IMR-90 (cell line): ENCODE results near the gene PLEKHG1. TPM values are rescaled to one million over a fixed set of nuclear protein-coding genes. Genes with fewer than 3 reads are reported as not detected.

Source experiments
- ATAC-seq: fragments of 200-7000 bp; cut with Tn5 transposase; 2 replicates; pipeline ENCODE4 v1.9.1; 2020; ENCODE audit warnings: low read depth, mild to moderate bottlenecking, moderate library complexity
- BruUV-seq: library from RNA; stranded (reverse); fragments of 400-500 nt; replicated peaks from 2 replicates; lab custom pipeline; 2021; lab: Mats Ljungman, UMichigan
- CTCF ChIA-PET: fragments of 300-600 bp; formaldehyde crosslinking; extraction: SDS; loops from one replicate; lab custom pipeline; 2021; ENCODE audit warnings: antibody characterized with exemption; lab: Yijun Ruan, JAX
- POLR2A ChIA-PET: fragments of 300-600 bp; sonication (Branson Sonifier 250); formaldehyde crosslinking; loops from one replicate; lab custom pipeline; 2022; ENCODE audit warnings: antibody characterized with exemption; ENCODE audit not compliant: unreplicated experiment; lab: Charles Lee
- DNase-seq: peaks from one replicate; pipeline ENCODE4 v3.0.0; 2013
- H2AFZ ChIP-seq: replicated peaks from 2 replicates; pipeline ENCODE3; 2013; ENCODE audit warnings: low read length, mild to moderate bottlenecking; ENCODE audit not compliant: poor library complexity
- H2AK5ac ChIP-seq: 2 replicates; pipeline ENCODE4 v1.6.1; 2013; ENCODE audit warnings: low read depth, low read length, inconsistent platforms
- H2AK9ac ChIP-seq: replicated peaks from 2 replicates; pipeline ENCODE3; 2013; ENCODE audit warnings: mild to moderate bottlenecking, low read depth, low read length, moderate library complexity; ENCODE audit not compliant: poor library complexity
- H2BK120ac ChIP-seq: 2 replicates; pipeline ENCODE4 v1.6.1; 2013; ENCODE audit warnings: low read depth, low read length, inconsistent platforms
- H2BK15ac ChIP-seq: 3 replicates; pipeline ENCODE4 v1.6.1; 2013; ENCODE audit warnings: low read depth, low read length, inconsistent platforms
- H2BK20ac ChIP-seq: 2 replicates; pipeline ENCODE4 v1.6.1; 2013; ENCODE audit warnings: low read depth, mild to moderate bottlenecking, inconsistent platforms, low read length, moderate library complexity
- H2BK5ac ChIP-seq: 2 replicates; pipeline ENCODE4 v1.6.1; 2013; ENCODE audit warnings: mild to moderate bottlenecking, low read depth, low read length, inconsistent platforms; ENCODE audit not compliant: poor library complexity, severe bottlenecking
- H3K14ac ChIP-seq: replicated peaks from 2 replicates; pipeline ENCODE4 v1.6.1; 2013; ENCODE audit warnings: low read depth, low read length, inconsistent platforms
- H3K18ac ChIP-seq: 2 replicates; pipeline ENCODE4 v1.6.1; 2013; ENCODE audit warnings: low read depth, low read length, control low read depth
- H3K23ac ChIP-seq: 2 replicates; pipeline ENCODE4 v1.6.1; 2013; ENCODE audit warnings: low read depth, low read length, inconsistent platforms
- H3K27ac ChIP-seq: 2 replicates; pipeline ENCODE4 v1.5.1; 2013; ENCODE audit warnings: mild to moderate bottlenecking, control low read depth, low read length; ENCODE audit not compliant: insufficient read depth
- H3K27me3 ChIP-seq: 2 replicates; pipeline ENCODE4 v1.6.1; 2013; ENCODE audit warnings: low read length; ENCODE audit not compliant: control insufficient read depth, insufficient read depth
- H3K36me3 ChIP-seq: 2 replicates; pipeline ENCODE4 v1.6.1; 2013; ENCODE audit warnings: low read length, mixed read lengths; ENCODE audit not compliant: control insufficient read depth, insufficient read depth
- H3K4ac ChIP-seq: 2 replicates; pipeline ENCODE4 v1.6.1; 2013; ENCODE audit warnings: low read depth, low read length, inconsistent platforms
- H3K4me1 ChIP-seq: 2 replicates; pipeline ENCODE4 v1.6.1; 2013; ENCODE audit warnings: low read length, mixed read lengths; ENCODE audit not compliant: control insufficient read depth, insufficient read depth
- H3K4me2 ChIP-seq: 2 replicates; pipeline ENCODE4 v1.6.1; 2013; ENCODE audit warnings: low read depth, mild to moderate bottlenecking, control low read depth, low read length, moderate library complexity
- H3K4me3 ChIP-seq: 2 replicates; pipeline ENCODE4 v1.5.1; 2013; ENCODE audit warnings: low read depth, mild to moderate bottlenecking, control low read depth, low read length, moderate library complexity; ENCODE audit not compliant: insufficient read depth
- H3K56ac ChIP-seq: 2 replicates; pipeline ENCODE4 v1.6.1; 2013; ENCODE audit warnings: low read length, inconsistent platforms; ENCODE audit not compliant: insufficient read depth; ENCODE audit errors: extremely low read depth
- H3K79me1 ChIP-seq, 2 experiments: 2 replicates each; pipeline ENCODE4 v1.6.1; 2013; ENCODE audit warnings: low read length in 2 of 2, inconsistent platforms in 1 of 2, low read depth in 1 of 2
- H3K9ac ChIP-seq: 2 replicates; pipeline ENCODE4 v1.6.1; 2013; ENCODE audit warnings: low read depth, low read length, control low read depth
- H3K9me1 ChIP-seq: 2 replicates; pipeline ENCODE4 v1.6.1; 2013; ENCODE audit warnings: low read length, inconsistent platforms; ENCODE audit not compliant: insufficient read depth
- H3K9me3 ChIP-seq: 2 replicates; pipeline ENCODE4 v1.6.1; 2013; ENCODE audit warnings: low read length; ENCODE audit not compliant: control insufficient read depth, insufficient read depth
- H4K20me1 ChIP-seq: 2 replicates; pipeline ENCODE4 v1.6.1; 2013; ENCODE audit warnings: low read length, inconsistent platforms; ENCODE audit not compliant: insufficient read depth
- H4K5ac ChIP-seq: 2 replicates; pipeline ENCODE4 v1.6.1; 2013; ENCODE audit warnings: mild to moderate bottlenecking, low read depth, low read length, control low read depth
- H4K8ac ChIP-seq, 2 experiments: 2 replicates each; pipeline ENCODE4 v1.6.1; 2013; ENCODE audit warnings: low read depth in 2 of 2, low read length in 2 of 2, control low read depth in 1 of 2, inconsistent platforms in 1 of 2
- H4K91ac ChIP-seq: 2 replicates; pipeline ENCODE4 v1.6.1; 2013; ENCODE audit warnings: low read depth, low read length, inconsistent platforms; ENCODE audit not compliant: insufficient read depth
- CEBPB ChIP-seq: IDR thresholded peaks from 2 replicates; pipeline ENCODE4 v1.6.1; 2012; ENCODE audit warnings: low read depth, low read length, improper control_type of control experiment
- FOS ChIP-seq: fragments of 150-350 bp; IDR thresholded peaks from 2 replicates; pipeline ENCODE4 v1.6.1; 2016; ENCODE audit warnings: low read depth, low read length
- MAFK ChIP-seq: IDR thresholded peaks from 2 replicates; pipeline ENCODE4 v1.6.1; 2012; ENCODE audit warnings: low read depth, low read length, improper control_type of control experiment
- MAZ ChIP-seq: IDR thresholded peaks from 2 replicates; pipeline ENCODE4 v1.6.1; 2012; ENCODE audit warnings: low read depth, mild to moderate bottlenecking, low read length, improper control_type of control experiment, moderate library complexity, borderline replicate concordance
- MXI1 ChIP-seq: IDR thresholded peaks from 2 replicates; pipeline ENCODE4 v1.6.1; 2012; ENCODE audit warnings: low read depth, mild to moderate bottlenecking, low read length, moderate library complexity, borderline replicate concordance
- NFE2L2 ChIP-seq: fragments of 150-350 bp; IDR thresholded peaks from 2 replicates; pipeline ENCODE4 v1.6.1; 2016; ENCODE audit warnings: low read depth, mild to moderate bottlenecking, low read length
- POLR2A ChIP-seq: IDR thresholded peaks from 2 replicates; pipeline ENCODE4 v1.6.1; 2012; ENCODE audit warnings: mild to moderate bottlenecking, low read depth, low read length
- RAD21 ChIP-seq: IDR thresholded peaks from 2 replicates; pipeline ENCODE4 v1.6.1; 2012; ENCODE audit warnings: low read length, improper control_type of control experiment
- RCOR1 ChIP-seq: IDR thresholded peaks from 2 replicates; pipeline ENCODE4 v1.6.1; 2012; ENCODE audit warnings: mild to moderate bottlenecking, low read length, improper control_type of control experiment; ENCODE audit not compliant: insufficient replicate concordance
- RFX5 ChIP-seq: IDR thresholded peaks from 2 replicates; pipeline ENCODE4 v1.8.0; 2012; ENCODE audit warnings: low read depth, mild to moderate bottlenecking, low read length, moderate library complexity
- SMC3 ChIP-seq: fragments of 150-350 bp; IDR thresholded peaks from 2 replicates; pipeline ENCODE4 v1.6.1; 2016; ENCODE audit warnings: low read depth, mild to moderate bottlenecking, antibody characterized with exemption, low read length, moderate library complexity
- WGBS, 2 experiments: methylation state at CpG; one replicate each; pipeline versions ENCODE4 v1.1.5 to v1.1.7; 2013; ENCODE audit warnings: missing lambda C conversion rate in 2 of 2; ENCODE audit not compliant: insufficient read length in 1 of 2; ENCODE audit errors: extremely low coverage in 2 of 2; 5-methylcytosine and 5-hydroxymethylcytosine counted together
- dilution Hi-C: fragments of 300-500 bp; cut with HindIII; formaldehyde crosslinking; loops from one replicate; pipeline ENCODE4 v1.14.3; 2018; ENCODE audit warnings: low sequenced_read_pairs; ENCODE audit not compliant: unreplicated experiment
- in situ Hi-C: fragments of 300-500 bp; cut with MboI; formaldehyde crosslinking; loops from 3 replicates; pipeline ENCODE4 v1.14.3; 2019; ENCODE audit warnings: low sequenced_read_pairs, inconsistent platforms, mixed read lengths
- intact Hi-C: fragments of 100-400 bp; cut with micrococcal nuclease; formaldehyde crosslinking; loops from 2 replicates; pipeline ENCODE4 v1.10.0; 2022
- polyA plus RNA-seq, 3 experiments: library from polyadenylated mRNA; depleted of rRNA; stranded (reverse); fragments of >200 nt; gene quantifications; 2 replicates each; pipeline ENCODE4 v1.2.3, GENCODE V29; 2012; ENCODE audit warnings: low replicate concordance in 1 of 3
- total RNA-seq: library from RNA; depleted of rRNA; stranded (reverse); fragments of >200 nt; gene quantifications from 2 replicates; pipeline ENCODE4 v1.2.3, GENCODE V29; 2012
- TF ChIP-seq, protein P1 (sequence below): fragments of 150-350 bp; IDR thresholded peaks from 2 replicates; pipeline ENCODE4 v1.6.1; 2017; ENCODE audit warnings: mild to moderate bottlenecking, antibody characterized with exemption, low read length, low read depth
- TF ChIP-seq, protein P2 (sequence below): fragments of 150-350 bp; IDR thresholded peaks from 2 replicates; pipeline ENCODE4 v1.6.1; 2016; ENCODE audit warnings: low read depth, mild to moderate bottlenecking, low read length, moderate library complexity, borderline replicate concordance
- TF ChIP-seq, protein P3 (sequence below): conservative IDR thresholded peaks from 2 replicates; pipeline ENCODE4 v1.5.1; 2012; ENCODE audit warnings: mild to moderate bottlenecking, low read depth, low read length, improper control_type of control experiment

PLEKHG1 gene
- total and polyA plus RNA-seq, 2 of the 4 experiments (the other 2 are of a cell fraction): 0.09 to 0.36 TPM

DNA sequence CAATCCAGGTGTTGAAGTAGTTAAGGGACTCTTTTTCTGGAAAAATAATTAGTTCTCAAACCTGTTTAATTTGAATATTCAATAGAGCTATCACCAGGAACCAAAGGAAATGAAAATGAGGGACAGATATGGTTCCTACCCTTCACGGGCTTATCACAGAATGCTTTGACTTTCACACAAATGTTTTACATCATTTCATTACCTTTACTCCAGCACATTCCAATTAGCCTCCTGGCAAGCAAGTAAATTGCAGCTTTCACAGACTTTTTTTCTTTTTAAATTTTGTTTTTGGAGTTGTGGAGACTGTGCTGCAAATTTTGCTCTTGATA lies 35.2 kb downstream of the PLEKHG1 start:
- Histone ChIP-seq H3K9me3 (no peaks in the 10 kb centered on the region), H2AFZ (no peak overlapping the region), H3K79me1 (no peaks in the 10 kb centered on the region), H3K56ac (no peak overlapping the region), H4K8ac (no peak overlapping the region), H3K23ac (no peak overlapping the region), H3K4me2 (no peak overlapping the region), H2AK9ac (no peak overlapping the region), H2AK5ac (no peak overlapping the region), H2BK20ac (no peak overlapping the region), H3K27ac (no peak overlapping the region), H3K4ac (no peak overlapping the region), H4K5ac (no peak overlapping the region), H2BK5ac (no peak overlapping the region), H4K20me1 (no peaks in the 10 kb centered on the region), H3K9me1 (no peaks in the 10 kb centered on the region), H3K4me3 (no peak overlapping the region), H3K18ac (no peak overlapping the region), H2BK120ac (no peak overlapping the region), H3K4me1 (peaks cover 6% of the 10 kb centered on the region; the same call in 1 of the 2 replicates), H3K36me3 (no peaks in the 10 kb centered on the region), H3K27me3 (0 out of 2 replicates have a peak, but pooled peaks cover 1% of the 10 kb centered on the region), H3K14ac (no peak overlapping the region), H3K9ac (no peak overlapping the region), H2BK15ac (no peak overlapping the region), H4K91ac (no peak overlapping the region)
- DNase-seq (no peak), ATAC-seq (no peak)
- no TSS peak for BruUV-seq
- dilution Hi-C loops (no loop called here), in situ Hi-C loops (no loop called here), intact Hi-C loops (no loop called here)
- ChIA-PET POLR2A (no interaction called here), CTCF (no interaction called here)
- TF ChIP-seq NFE2L2 (no peak), MAFK (no peak), RCOR1 (no peak), FOS (no peak), MXI1 (no peak), RAD21 (no peak), POLR2A (no peak), MAZ (no peak), SMC3 (no peak), RFX5 (no peak), CEBPB (no peak)
- TF ChIP-seq, protein P1, sequence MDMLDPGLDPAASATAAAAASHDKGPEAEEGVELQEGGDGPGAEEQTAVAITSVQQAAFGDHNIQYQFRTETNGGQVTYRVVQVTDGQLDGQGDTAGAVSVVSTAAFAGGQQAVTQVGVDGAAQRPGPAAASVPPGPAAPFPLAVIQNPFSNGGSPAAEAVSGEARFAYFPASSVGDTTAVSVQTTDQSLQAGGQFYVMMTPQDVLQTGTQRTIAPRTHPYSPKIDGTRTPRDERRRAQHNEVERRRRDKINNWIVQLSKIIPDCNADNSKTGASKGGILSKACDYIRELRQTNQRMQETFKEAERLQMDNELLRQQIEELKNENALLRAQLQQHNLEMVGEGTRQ: no peak
- TF ChIP-seq, protein P2, sequence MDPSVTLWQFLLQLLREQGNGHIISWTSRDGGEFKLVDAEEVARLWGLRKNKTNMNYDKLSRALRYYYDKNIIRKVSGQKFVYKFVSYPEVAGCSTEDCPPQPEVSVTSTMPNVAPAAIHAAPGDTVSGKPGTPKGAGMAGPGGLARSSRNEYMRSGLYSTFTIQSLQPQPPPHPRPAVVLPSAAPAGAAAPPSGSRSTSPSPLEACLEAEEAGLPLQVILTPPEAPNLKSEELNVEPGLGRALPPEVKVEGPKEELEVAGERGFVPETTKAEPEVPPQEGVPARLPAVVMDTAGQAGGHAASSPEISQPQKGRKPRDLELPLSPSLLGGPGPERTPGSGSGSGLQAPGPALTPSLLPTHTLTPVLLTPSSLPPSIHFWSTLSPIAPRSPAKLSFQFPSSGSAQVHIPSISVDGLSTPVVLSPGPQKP: no peak
- TF ChIP-seq, protein P3, sequence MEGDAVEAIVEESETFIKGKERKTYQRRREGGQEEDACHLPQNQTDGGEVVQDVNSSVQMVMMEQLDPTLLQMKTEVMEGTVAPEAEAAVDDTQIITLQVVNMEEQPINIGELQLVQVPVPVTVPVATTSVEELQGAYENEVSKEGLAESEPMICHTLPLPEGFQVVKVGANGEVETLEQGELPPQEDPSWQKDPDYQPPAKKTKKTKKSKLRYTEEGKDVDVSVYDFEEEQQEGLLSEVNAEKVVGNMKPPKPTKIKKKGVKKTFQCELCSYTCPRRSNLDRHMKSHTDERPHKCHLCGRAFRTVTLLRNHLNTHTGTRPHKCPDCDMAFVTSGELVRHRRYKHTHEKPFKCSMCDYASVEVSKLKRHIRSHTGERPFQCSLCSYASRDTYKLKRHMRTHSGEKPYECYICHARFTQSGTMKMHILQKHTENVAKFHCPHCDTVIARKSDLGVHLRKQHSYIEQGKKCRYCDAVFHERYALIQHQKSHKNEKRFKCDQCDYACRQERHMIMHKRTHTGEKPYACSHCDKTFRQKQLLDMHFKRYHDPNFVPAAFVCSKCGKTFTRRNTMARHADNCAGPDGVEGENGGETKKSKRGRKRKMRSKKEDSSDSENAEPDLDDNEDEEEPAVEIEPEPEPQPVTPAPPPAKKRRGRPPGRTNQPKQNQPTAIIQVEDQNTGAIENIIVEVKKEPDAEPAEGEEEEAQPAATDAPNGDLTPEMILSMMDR: no peak
- WGBS, 2 experiments: no CpG with 5 or more reads among the region's 1 CpG
